Smooth muscle cell of bladder (primary cell): ENCODE measurements around the gene FAM170B. TPM values are rescaled to one million over a fixed set of nuclear protein-coding genes. Genes with fewer than 3 reads are reported as not detected.

Experiments
- total RNA-seq: library from RNA; depleted of rRNA; stranded (reverse); fragments of >200 nt; gene quantifications from 2 replicates; pipeline ENCODE4 v1.2.3, GENCODE V29; 2014

Gene FAM170B
- not detected in 2 replicates for total RNA-seq

DNA sequence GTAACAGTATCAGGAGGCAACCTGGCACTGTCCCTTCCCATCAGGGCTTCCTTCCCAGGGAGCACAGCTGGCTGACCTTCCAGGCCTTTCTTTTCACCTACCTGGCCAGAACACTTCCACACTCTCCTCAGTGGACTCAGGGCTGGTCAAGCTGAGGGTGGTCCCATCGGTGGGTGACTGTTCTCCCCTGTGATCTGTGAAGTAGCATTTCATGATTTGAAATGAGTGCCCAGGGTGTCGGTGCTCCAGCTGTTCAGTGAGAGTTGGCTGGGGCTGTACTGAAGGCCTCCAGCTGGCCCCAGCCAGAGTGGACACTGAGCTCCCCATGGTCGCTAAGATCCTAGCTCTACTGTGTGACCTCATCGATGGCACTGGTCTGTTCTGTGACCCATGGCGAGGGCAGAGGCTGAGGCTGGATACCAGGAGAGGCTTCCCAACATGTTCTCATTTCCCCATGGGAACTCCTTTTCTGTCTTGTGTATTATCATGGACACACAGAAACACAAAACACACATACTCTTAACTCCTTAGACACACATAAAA is at the start of gene FAM170B:
FAM170B (minus strand) TSS at position 316 of the 543 bp plus-strand sequence; CDS start at position 213, 103 bp downstream.

GRCh38 chr10:49115015-49115795 is 18.6 kb downstream of the FAM170B start, which contains the start of gene VSTM4:
Gene VSTM4 (minus strand): TSS chr10:49115522. CDS start chr10:49115485, 37 bp downstream.

Other genes starting within 250 kb of the FAM170B start
- not detected in 2 replicates for gene LRRC18, start 194.2 kb downstream of the FAM170B start, total RNA-seq
- gene VSTM4, start 18.5 kb downstream of the FAM170B start, total RNA-seq = 5.8 and 9.1 TPM in 2 replicates
- gene TMEM273, start 54.4 kb upstream of the FAM170B start, total RNA-seq = under 0.01 TPM in 1 of 2 replicates, not detected in the other
- gene C10orf71, start 165.1 kb upstream of the FAM170B start, total RNA-seq = not detected in 2 replicates